Ovary (tissue), 10 donors: ENCODE results near the gene TCAF2. TPM values are rescaled to one million over a fixed set of nuclear protein-coding genes. Genes with fewer than 3 reads are reported as not detected.
A peak's percentile ranks its signal among the peaks of the same experiment; 100 is the strongest.
"Not testable (repeated sequence)": the region's sequence is repeated elsewhere in the genome, so short reads cannot be mapped to it uniquely, and the experiment has no call there.

ENCODE experiments used
- DNase-seq, 5 donors: peaks; one replicate each; pipeline ENCODE4 v3.0.0-alpha.2; 2019 to 2020
- H3K27ac ChIP-seq, 2 donors: fragments of 200-600 bp; one replicate each; pipeline versions ENCODE4 v1.5.1 to v1.8.0; 2019 to 2022
- H3K27me3 ChIP-seq: fragments of 200-600 bp; one replicate; pipeline ENCODE4 v1.8.0; 2022
- H3K36me3 ChIP-seq: fragments of 200-600 bp; sonication (generic); one replicate; pipeline ENCODE4 v1.5.1; 2019
- H3K4me1 ChIP-seq: one replicate; pipeline ENCODE4 v1.8.1; 2013; ENCODE audit warnings: mild to moderate bottlenecking, moderate library complexity; ENCODE audit not compliant: insufficient read depth
- H3K4me3 ChIP-seq: fragments of 200-600 bp; sonication (generic); one replicate; pipeline ENCODE4 v1.5.1; 2017
- H3K9me3 ChIP-seq, 2 donors: fragments of 200-600 bp in 1 of 2; sonication (generic) in 1 of 2; one replicate each; pipeline versions ENCODE4 v1.5.1 to v1.8.1; 2013 to 2019; ENCODE audit warnings: mild to moderate bottlenecking in 1 of 2, moderate library complexity in 1 of 2
- WGBS, 3 donors: extraction: QIAGEN DNeasy Blood & Tissue Kit in 1 of 3; methylation state at CpG; one replicate each; pipeline versions ENCODE4 v1.1.5 to v1.1.7; 2013 to 2017; 5-methylcytosine and 5-hydroxymethylcytosine counted together
- intact Hi-C, 4 donors: fragments of 100-400 bp; cut with DNase I; formaldehyde crosslinking; loops; one replicate each; pipeline versions ENCODE4 v1.11.0 to v1.15.1; 2022 to 2023
- long read RNA-seq, 3 donors: library from polyadenylated mRNA in 2 of 3; unstranded in 2 of 3; transcript quantifications; one replicate each; pipeline ENCODE4 v2.0.0 and lab custom pipeline, GENCODE V29; 2021 to 2026
- polyA plus RNA-seq, 2 donors: library from polyadenylated mRNA; stranded (reverse); fragments of 200-250 nt in 1 of 2; fragments of 350-450 nt in 1 of 2; fragmentation: Illumina TruSeq in 1 of 2; extraction: RNeasy Lipid Tissue Mini Kit (QIAGEN cat#74804) in 1 of 2; gene quantifications; one replicate each; pipeline ENCODE4 v1.2.3, GENCODE V29; 2013 to 2014
- total RNA-seq, 7 donors: library from RNA; depleted of rRNA in 2 of 7; stranded (reverse); fragments of >200 nt in 2 of 7; fragmentation: NEBNext Ultra II Directional in 3 of 7; extraction: Animal tissue kit (Norgen Biotek cat#: 25700) in 3 of 7; gene quantifications; one replicate each; pipeline versions ENCODE4 v1.1.0 to v1.2.4, GENCODE V29; 2016 to 2023
- donor health status: DM: no; HTN: no; CAD: no; lungs with moderate emphysema.
- donor health status: DM: no; HTN: no; CAD: no.
- donor health status: Bipolar disorder and iron deficiency.
- donor health status: DM: yes; HTN: yes; CAD: no.
- donor health status: DM: no; HTN: no; CAD: no.
- donor health status: DM: yes; HTN: yes; CAD: no.

The TCAF2 gene
- total RNA-seq (1 to 10 TPM; 1.0 to 3.2 (median 2.1) TPM), polyA plus RNA-seq (1 to 10 TPM; 2.3 to 2.4 TPM)
- long read RNA-seq, donor 1, partial matches to known transcripts = 0 of 3 reads
- long read RNA-seq, donor 1, other reads (novel, unspliced or antisense) = 3 of 3 reads
- long read RNA-seq, donor 2, partial matches to known transcripts = 59 of 73 reads
- long read RNA-seq, donor 2, other reads (novel, unspliced or antisense) = 14 of 73 reads
- long read RNA-seq, donor 3, partial matches to known transcripts = 0 of 6 reads
- long read RNA-seq, donor 3, other reads (novel, unspliced or antisense) = 5 of 6 reads

GRCh38 chr7:143620646-143621045 lies at the start of gene TCAF2:
TSS of gene TCAF2 (plus strand) at chr7:143620974.
- intact Hi-C loops, H3K27me3 ChIP-seq, H3K4me3 ChIP-seq, H3K4me1 ChIP-seq, H3K36me3 ChIP-seq, H3K9me3 ChIP-seq, H3K27ac ChIP-seq: not testable (repeated sequence)
- DNase-seq = peak in 3 of 5 donors; percentile 59 to 85 (median 68)
- WGBS, 3 donors = 0% methylated on average over 19 of the region's 38 CpGs; no CpG with 5 or more reads in 2 of the 3 donors

GRCh38 chr7:143571501-143571900 lies 49.3 kb upstream of the TCAF2 start, which contains the start of gene CTAGE15:
TSS of gene CTAGE15 (plus strand) at chr7:143571801. CDS start at chr7:143571818, 17 bp downstream.
- 89 to 95% methylated on average over 3 to 8 of the region's 20 CpGs; no CpG with 5 or more reads in 1 of the 3 donors for WGBS, 3 donors
- H3K27me3 ChIP-seq, intact Hi-C loops, DNase-seq, H3K27ac ChIP-seq, H3K9me3 ChIP-seq, H3K4me1 ChIP-seq, H3K4me3 ChIP-seq, H3K36me3 ChIP-seq: not testable (repeated sequence)

- DNase-seq, H3K9me3 ChIP-seq, H3K36me3 ChIP-seq, H3K4me3 ChIP-seq, intact Hi-C loops, H3K4me1 ChIP-seq, H3K27me3 ChIP-seq, H3K27ac ChIP-seq: not testable (repeated sequence)
- WGBS, 3 donors = 80 to 88% methylated on average over 2 of the region's 3 CpGs; no CpG with 5 or more reads in 1 of the 3 donors
These were observed 32.6 kb upstream of the TCAF2 start for GRCh38 chr7:143588183-143588582.

GRCh38 chr7:143589897-143590296 lies 30.9 kb upstream of the TCAF2 start:
- H3K27ac ChIP-seq, intact Hi-C loops, H3K4me3 ChIP-seq, H3K9me3 ChIP-seq, DNase-seq, H3K4me1 ChIP-seq, H3K36me3 ChIP-seq, H3K27me3 ChIP-seq: not testable (repeated sequence)

GRCh38 chr7:143598086-143598485 lies 22.7 kb upstream of the TCAF2 start:
- intact Hi-C loops, H3K36me3 ChIP-seq, H3K4me3 ChIP-seq, H3K27me3 ChIP-seq, H3K27ac ChIP-seq, H3K4me1 ChIP-seq, H3K9me3 ChIP-seq: not testable (repeated sequence)
- peak in 2 of 5 donors; percentile 3 to 19 for DNase-seq
- WGBS, 3 donors = 96 to 97% (median 96%) methylated on average over 4 to 5 of the region's 11 CpGs

GRCh38 chr7:143603549-143603948 lies 17.2 kb upstream of the TCAF2 start:
- H3K4me3 ChIP-seq, intact Hi-C loops, H3K27ac ChIP-seq, H3K4me1 ChIP-seq, H3K36me3 ChIP-seq, H3K9me3 ChIP-seq, H3K27me3 ChIP-seq, DNase-seq: not testable (repeated sequence)
- WGBS, 3 donors = no CpG with 5 or more reads among the region's 2 CpGs

- H3K36me3 ChIP-seq, H3K9me3 ChIP-seq, H3K27ac ChIP-seq, intact Hi-C loops, DNase-seq, H3K4me1 ChIP-seq, H3K4me3 ChIP-seq, H3K27me3 ChIP-seq: not testable (repeated sequence)
- no CpG with 5 or more reads among the region's 1 CpG for WGBS, 3 donors
These were observed 14.7 kb upstream of the TCAF2 start for GRCh38 chr7:143606088-143606487.

- DNase-seq, H3K4me3 ChIP-seq, H3K27ac ChIP-seq, intact Hi-C loops, H3K36me3 ChIP-seq, H3K27me3 ChIP-seq, H3K9me3 ChIP-seq, H3K4me1 ChIP-seq: not testable (repeated sequence)
- WGBS, 3 donors = 78 to 94% (median 81%) methylated on average over 3 to 4 of the region's 6 CpGs
These were observed 5.2 kb upstream of the TCAF2 start for GRCh38 chr7:143615545-143615944.

- H3K36me3 ChIP-seq, H3K9me3 ChIP-seq, DNase-seq, H3K4me1 ChIP-seq, intact Hi-C loops, H3K27ac ChIP-seq, H3K27me3 ChIP-seq, H3K4me3 ChIP-seq: not testable (repeated sequence)
- whole genome bisulfite sequencing, 3 donors = no CpG with 5 or more reads among the region's 1 CpG
These were observed 3.6 kb upstream of the TCAF2 start for GRCh38 chr7:143617204-143617603.
